ENCODE results near the gene CTNND2. TPM values are rescaled to one million over a fixed set of nuclear protein-coding genes. Genes with fewer than 3 reads are reported as not detected.

The CTNND2 gene
- total RNA-seq, 1 donor from 2014 or later, result 1.1 TPM

DNA sequence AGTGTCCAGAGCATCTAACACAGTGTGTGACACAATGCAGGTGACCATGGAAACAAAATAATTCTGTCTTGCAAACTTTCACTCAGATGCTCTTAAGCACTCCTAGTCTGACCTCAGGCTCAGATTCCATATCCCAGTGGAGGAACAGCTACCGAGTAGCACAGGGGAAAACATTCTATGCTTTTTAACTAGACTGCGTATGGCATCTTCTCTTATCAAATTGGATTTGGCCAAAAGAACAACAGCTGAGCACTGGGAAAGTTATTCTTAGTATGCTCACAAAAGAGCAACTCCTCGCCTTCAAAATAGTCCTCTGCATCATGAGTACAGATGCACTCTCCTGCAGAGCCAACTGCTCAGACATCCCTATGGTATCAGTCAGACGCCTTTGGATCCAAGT lies 615.0 kb downstream of the CTNND2 start:
- no peak for ATAC-seq
- no peak for DNase-seq (ENCODE audit: low spot score)

DNA sequence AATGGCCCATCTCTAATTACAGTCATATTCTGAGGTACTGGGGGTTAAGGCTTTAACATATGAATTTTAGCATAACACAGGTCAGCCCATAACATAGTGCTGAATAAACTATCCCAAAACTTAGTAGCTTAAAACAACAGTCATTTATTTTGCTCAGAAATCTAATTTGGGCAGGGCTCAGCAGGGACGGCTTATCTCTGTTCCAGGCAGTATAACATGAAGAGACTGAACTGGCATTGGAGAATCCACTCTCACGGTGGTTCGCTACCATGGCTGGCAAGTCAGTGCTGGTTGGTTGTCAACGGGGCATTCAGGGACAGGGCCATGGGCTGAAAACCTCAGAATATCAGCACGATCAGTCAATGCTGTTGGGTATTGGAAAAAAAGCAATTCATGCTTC lies 622.4 kb downstream of the CTNND2 start:
- ATAC-seq (no peak), DNase-seq (ENCODE audit: low spot score) (no peak)

DNA sequence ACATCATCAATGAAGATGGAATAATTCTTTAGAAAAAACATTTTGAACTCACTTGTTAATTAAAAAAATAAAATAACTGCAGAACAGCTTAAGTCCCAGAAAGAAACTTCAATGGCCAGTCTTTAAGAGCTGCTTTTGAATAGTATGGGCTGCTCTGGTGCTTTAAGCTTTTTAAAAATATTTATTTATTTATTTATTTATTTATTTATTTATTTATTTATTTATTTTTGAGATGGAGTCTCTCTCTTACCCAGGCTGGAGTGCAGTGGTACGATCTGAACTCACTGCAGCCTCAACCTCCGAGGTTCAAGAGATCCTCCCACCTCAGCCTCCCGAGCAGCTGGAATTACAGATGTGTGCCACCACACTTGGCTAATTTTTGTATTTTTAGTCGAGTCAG lies 626.9 kb downstream of the CTNND2 start:
- DNase-seq (ENCODE audit: low spot score) (no peak), ATAC-seq (no peak)

DNA sequence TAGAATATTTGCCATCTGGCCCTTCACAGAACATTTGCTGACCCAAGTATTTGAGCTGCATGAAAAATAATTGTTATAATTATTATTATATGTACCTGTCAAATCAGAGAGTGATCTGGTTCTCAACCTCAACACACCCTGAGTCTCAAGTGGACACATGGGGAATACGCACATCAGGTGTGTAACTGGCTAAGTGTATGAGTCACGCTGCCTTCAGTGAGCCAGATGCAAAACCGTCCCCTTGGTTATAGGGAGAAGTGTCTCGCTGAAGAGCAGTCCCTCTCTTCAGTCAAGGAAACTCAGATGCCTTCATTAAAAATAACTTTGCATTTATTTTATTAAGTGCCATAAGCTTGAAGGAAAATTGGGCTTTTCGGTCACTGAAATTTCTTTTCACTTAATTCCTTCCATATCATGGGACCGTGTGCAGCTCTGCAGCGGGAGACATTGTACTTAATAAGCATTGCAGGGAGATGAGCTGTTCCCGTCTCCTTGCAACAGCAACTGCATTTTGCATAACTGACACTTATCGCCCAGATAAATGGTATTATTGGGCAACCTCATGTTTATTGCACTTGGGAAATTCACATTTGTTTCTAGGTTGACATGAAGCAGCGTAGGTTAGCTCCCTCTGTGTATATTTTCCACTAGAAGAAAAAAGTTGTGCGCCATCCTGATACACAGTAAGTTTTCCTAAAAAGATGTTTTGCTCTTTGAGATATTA lies 630.9 kb downstream of the CTNND2 start:
- no peak for DNase-seq (ENCODE audit: low spot score)
- ATAC-seq, result no peak

DNA sequence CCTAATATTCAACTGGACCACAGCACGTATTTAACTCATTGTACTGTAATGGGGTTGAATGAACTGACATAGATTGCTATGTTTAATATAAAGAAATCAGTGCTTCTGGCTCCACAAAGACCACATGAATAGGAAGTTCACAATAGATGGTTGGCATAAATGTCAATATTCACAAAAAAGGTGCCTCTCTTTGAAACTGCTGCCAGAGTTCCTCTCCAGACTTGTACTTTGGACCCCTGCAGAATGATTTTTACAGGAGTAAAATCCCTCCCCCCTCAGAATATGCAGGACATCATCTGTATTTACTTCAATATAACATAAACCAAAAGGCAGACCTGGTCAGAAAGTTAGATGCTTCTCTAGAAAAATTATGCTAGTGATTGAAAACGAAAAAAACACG lies 634.7 kb downstream of the CTNND2 start:
- DNase-seq (ENCODE audit: low spot score) (no peak), ATAC-seq (peak; percentile 44)

DNA sequence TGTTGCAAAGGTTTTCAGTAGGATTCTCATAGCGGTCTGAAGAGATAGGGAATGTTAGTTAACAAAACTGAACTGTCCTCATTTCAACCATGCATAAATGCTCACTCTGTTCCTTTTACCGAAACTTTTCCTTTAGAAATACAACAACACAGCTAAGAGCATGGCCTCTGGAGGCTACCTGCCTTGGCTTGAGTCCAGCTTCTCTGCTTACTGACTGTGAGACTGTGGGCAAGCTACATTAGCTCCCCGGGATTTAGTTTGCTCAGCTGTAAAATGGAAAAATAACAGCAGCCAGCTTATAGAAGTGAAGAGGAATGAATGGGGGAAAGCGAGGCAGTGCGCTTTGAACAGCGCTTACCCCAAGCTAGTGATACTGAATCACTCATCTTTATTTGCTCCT lies 635.4 kb downstream of the CTNND2 start:
- no peak for DNase-seq (ENCODE audit: low spot score)
- peak; percentile 57 for ATAC-seq

DNA sequence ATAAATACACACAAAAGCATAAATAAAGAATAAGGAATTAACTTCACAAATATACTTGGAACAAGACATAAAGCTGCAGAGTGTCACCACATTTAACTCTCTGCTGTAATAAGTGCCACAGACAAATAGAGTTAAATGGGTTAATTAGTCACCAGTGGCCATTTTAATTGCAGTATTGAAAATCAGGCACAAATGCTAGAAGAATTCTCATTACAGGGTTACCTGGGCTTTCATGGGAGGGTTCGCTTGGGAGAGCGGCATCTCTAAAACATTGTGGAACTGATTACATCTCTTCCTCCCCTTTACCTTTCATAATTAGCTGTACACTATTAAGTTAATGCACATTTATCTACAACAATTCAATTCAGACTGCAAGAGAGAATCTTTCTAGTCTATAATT lies 637.9 kb downstream of the CTNND2 start:
- DNase-seq (ENCODE audit: low spot score) (no peak), ATAC-seq (no peak)

DNA sequence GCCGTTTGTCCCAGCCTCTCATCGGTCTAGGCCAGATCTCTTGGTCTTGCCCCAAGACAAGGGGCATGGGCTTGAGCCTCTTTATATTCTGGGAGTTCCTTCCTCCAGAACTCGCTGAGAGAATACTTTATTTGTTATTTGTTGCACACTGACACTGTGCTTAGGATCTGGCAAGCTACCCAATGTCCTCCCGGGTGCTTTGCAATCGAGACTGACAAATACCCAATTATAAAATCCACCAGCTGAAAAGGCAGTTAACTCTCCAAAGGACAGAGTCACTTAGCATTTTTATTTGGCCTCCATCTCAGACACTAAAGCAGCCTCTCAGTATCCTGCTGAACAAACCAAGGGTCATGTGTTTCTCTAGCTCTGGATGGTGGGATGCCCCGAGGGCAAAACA lies 643.0 kb downstream of the CTNND2 start:
- no peak for ATAC-seq
- no peak for DNase-seq (ENCODE audit: low spot score)

DNA sequence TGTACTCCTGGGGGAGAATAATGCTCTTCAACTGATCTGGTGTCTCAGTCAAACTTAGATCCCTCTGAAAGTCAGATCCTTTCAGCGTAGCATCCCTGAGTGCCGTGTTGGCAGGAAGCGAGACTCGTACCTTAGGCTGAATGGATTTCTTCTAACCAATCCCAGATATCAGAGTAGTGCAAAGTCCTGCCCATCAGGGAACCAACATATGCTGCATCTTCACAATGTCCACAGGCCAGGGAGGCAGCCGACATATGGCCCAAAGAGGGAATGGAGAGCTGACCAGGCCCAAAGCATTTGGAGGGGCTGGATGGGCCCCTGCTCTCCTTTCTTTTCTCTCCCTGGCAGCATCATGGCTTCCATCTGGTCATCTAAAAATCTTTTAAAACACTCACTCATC lies 646.2 kb downstream of the CTNND2 start:
- ATAC-seq, result no peak
- no peak for DNase-seq (ENCODE audit: low spot score)

DNA sequence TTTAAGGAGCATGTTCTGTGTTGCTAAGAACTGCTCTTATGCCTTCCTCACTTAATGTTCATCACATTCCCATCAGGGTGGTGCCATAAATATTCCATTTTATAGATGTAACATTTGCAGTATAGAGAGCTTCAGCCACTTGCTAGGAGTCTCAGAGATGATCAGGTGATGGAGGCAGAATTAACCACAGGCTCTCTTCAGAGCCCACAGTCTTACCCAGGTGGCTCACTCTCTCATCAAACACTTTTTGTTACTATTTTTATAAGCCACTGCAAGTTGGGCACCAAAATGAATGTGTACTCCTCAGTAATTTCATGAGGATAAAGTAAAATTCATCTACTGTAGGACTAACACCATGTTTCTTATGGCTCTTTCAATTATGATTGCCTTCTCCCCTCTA lies 651.7 kb downstream of the CTNND2 start:
- DNase-seq (ENCODE audit: low spot score), result no peak
- no peak for ATAC-seq

DNA sequence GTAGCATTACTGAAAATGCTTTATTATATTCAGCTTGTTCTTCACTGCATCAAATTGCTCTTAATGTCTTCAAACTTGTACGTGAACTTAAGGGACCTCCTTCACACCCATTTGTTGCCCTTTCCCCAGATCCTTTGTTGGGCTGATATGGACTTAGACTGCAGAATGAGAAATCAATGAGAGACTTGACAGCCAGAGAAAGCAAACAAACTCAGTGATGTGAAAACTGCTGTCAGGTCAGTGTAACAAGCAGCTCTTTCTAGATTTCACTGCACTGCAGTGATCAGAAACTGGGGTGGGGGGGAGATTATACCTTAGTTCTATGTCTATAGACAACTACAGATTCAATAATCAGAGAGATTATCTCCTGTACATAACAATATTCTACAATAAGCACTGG lies 652.2 kb downstream of the CTNND2 start:
- DNase-seq (ENCODE audit: low spot score) (no peak), ATAC-seq (no peak)

DNA sequence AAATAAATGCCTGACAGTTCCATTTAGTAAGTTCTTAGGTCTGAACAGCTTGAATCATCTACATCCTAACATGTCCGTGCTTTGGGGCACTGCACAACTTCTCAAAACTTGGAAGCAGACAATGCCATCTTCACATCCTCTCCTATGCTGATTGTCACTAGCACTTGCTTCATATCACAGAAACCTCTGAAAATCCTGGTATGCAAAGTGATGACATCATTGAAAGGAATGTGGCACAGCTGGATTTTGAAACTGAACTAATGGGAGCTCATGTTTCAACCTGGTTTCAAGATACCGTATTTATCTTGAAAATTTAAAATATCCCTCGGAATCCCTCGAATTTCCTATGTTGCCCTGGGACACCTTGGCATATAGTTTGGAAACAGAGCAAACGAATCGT lies 653.0 kb downstream of the CTNND2 start:
- no peak for ATAC-seq

DNA sequence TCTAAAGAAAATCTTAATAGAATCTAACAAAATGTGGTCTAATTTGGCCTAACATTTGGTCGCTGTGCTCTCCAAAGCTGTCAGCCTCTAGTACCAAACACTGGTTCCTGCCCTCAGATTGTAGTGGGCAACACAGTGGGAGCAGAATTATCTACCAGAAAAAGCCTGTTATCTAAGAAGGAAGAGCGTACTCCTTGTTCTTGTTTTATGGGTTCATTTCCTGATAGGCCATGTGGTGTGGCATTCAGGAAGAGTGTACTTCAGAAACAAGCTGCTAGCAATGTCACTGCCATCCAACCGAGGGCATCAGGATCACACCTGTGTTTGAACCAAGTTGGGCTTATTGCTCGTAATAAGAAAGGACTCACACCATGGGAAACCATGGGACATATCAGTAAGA lies 655.3 kb downstream of the CTNND2 start:
- ATAC-seq (no peak), DNase-seq (ENCODE audit: low spot score) (no peak)

More for the DNA sequence above, 653.0 kb downstream of the CTNND2 start:
- DNase-seq (ENCODE audit: low spot score), result no peak

DNA sequence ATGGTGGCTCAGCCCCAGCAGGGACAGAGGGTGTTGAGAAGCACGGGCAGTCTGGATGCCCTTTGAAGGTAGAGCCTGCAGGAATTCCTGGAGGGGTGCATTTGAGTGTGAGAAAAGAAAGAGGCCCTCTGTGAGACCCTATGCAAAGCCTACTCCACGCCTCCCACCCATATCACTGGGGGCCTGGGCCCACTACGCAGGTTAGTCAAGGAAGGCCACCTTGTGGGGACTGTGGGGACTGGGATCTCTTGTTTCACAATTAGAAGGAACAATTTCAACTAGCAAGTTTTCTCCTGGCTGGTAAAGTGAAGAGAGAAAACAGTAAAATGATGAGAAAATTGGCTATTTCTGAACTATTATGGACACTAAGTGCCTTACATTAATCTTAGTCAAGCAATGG lies 657.0 kb downstream of the CTNND2 start:
- DNase-seq (ENCODE audit: low spot score) (no peak), ATAC-seq (no peak)

DNA sequence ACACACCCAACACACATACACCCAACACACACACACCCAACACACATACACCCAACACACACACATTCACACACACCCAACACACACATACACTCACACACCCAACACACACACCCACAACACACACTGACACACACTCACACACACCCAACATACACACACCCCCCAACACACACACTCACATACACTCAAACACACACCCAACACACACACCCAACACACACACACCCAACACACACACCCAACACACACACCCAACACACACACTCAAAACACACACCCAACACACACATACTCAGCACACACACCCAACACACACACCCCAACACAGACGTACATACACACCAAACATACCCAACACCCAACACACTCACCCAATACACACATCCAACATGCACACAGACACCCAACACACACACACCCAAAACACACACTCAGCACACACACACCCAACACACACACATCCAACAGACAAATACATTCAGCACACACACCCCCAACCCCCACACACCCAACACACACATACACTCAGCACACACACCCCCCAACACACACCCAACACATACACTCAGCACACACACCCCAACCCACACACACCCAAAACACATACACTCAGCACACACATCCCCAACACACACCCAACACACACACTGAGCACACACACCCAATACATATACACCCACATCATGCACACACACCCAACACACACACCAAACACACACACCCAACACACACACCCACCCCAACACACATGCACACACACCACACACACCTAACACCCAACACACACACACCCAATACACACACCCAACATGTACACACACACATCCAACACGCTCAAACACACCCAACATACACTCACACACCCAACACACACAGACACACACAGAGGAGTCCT lies 663.7 kb downstream of the CTNND2 start:
- DNase-seq (ENCODE audit: low spot score) (no peak), ATAC-seq (no peak)

DNA sequence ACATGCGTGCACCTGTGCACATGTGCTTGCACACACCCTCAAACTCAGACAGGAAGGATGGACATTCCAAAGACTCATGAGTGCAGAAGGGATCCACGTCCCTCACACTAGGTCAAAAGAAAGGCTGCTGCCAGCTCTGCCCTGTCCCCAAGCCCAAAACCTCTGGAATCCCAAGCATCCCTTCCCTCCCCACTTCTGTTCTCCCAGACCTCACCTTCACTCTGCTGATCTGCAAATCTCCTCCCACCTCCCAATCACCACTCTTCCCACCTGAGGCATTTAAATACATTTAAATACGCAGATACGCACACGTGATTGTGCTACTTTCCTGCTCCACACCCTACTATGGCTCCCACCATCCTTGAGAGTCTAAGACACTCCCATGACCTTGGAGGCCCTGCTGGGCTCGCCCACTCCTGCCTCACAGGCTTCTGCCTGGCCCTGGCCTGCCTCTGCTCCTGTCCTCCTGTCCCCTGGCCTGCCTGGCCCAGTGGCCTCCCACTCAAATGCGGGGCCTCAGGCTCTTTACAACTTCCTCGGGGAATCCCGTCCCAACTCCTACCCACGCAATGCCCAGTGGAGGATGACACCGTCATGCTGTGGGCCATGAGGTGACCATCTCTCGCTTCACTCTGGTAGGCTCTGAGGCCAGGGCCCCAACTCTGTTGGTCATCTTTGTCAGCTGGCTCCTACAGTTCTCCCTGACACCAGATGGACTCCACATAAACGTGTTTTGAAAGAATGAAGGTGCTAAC lies 664.8 kb downstream of the CTNND2 start:
- DNase-seq (ENCODE audit: low spot score), result no peak
- no peak for ATAC-seq

DNA sequence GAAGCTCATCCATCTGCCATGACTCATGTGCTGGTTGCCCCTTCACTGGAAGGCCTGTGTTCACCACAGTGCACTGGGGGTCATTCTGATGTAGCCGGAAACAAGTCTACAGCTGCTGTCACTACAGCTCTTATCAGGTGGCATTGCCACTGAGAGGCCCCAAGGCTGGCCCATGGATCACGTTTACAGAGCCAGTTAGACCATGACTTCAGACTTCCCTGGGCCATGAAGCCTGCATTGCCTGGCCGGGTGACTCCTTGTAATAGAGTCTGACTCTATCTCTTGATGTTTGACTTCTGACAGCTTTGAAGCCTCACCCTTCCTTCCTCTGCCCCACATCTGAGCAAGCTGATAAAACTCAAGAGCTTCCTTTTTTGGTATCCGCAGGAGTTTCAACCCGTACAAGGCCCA lies 669.7 kb downstream of the CTNND2 start:
- DNase-seq (ENCODE audit: low spot score), result no peak
- no peak for ATAC-seq

DNA sequence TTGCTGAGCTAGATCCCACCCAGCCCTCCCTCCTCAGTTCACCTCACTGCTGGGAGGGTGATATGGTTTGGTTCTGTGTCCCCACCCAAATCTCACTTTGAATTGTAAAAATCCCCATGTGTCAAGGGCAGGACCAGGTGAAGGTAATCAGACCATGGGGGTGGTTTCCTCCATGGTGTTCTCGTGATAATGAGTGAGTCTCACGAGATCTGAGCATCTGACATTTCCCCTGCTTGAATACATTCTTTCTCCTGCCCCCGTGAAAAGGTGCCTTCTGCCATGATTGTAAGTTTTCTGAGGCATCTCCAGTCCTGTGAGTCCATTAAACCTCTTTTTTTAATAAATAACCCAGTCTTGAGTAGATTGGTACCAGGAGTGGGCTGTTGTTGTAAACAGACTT lies 673.4 kb downstream of the CTNND2 start:
- no peak for DNase-seq (ENCODE audit: low spot score)
- no peak for ATAC-seq

DNA sequence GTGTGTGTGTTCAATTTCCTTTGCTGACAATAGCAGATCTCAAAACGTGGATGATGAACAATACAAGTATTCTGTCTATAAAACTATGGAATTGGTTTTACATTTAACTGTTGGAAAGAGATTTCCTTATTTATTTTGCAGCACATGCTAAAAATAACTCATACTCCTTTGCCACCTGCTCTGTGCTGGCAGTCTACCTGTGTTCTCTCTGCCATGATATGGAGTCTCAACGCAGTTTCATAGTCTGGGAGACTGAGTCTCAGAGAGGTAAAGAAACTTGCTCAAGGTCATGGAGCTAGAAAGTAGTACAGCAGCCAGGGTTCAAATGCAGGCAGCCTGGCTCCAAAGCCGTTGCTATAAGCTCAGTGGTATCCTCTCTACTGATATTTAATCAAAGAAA lies 677.2 kb downstream of the CTNND2 start:
- DNase-seq (ENCODE audit: low spot score) (no peak), ATAC-seq (no peak)

DNA sequence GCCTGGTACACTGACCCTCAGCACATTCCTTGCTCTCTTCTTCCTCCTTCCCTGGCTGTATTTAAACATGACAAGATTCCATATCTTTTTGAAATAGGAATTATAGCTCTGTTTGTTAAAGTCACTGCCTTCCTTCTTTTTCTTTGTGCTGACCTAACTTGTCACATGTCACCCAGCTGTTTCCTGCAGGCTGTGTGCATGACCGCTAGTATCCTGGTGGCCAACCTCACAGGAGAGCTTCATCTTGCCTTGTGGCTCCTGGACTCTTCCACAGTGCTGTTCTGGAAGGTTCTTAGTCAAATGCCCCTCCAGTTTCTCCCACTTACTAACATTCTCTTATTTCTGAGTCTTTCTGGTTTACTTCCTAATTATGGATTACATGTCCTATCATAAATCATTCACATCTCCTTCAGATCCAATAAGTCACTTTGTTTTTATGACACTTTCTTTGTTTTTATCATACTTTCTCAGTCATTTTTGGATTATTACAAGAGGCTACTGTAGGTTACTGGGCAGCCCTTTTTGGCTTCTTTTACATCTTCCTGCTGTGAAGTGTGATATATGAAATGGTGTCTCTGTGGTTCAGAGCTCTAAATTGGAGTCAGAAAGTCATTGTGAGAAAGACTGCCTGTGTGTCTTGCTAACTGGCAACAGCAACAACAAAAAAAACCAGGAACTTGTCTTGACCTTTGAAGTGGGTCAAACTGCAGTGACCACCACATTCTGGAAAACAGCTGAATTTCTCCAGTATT lies 679.6 kb downstream of the CTNND2 start:
- DNase-seq (ENCODE audit: low spot score), result no peak
- ATAC-seq, result no peak

DNA sequence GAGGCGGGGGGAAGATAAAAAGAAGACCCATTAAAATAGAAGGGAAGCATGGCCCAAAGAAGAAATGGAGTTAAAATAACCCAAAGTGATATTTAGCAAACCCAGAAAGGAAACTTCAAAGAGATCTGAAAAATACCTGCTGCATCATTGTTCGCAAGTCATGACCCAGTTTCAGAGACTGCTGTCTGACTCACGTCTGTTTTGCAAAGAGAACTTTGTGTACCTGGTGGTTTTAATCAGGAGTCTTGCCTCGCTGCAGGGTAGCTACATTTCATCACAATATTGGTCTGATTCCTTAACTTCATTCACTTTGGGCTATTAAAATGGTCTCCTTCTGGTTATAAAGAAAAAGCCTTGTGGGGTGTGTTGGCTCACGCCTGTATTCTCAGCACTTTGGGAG lies 682.1 kb downstream of the CTNND2 start:
- DNase-seq (ENCODE audit: low spot score), result no peak

More for the DNA sequence above, 682.1 kb downstream of the CTNND2 start:
- no peak for ATAC-seq
